Skeletal muscle satellite cell (primary cell): ENCODE data around the gene GDF10. TPM values are rescaled to one million over a fixed set of nuclear protein-coding genes. Genes with fewer than 3 reads are reported as not detected.

Experiments
- H3K27me3 ChIP-seq: 2 replicates; pipeline ENCODE4 v1.7.0; 2013; ENCODE audit warnings: low read length; ENCODE audit not compliant: control insufficient read depth, insufficient read depth
- H3K36me3 ChIP-seq: 2 replicates; pipeline ENCODE4 v1.7.0; 2013; ENCODE audit warnings: mild to moderate bottlenecking, control low read depth, low read length; ENCODE audit not compliant: insufficient read depth
- H3K4me1 ChIP-seq: 2 replicates; pipeline ENCODE4 v1.7.0; 2013; ENCODE audit warnings: low read length; ENCODE audit not compliant: control insufficient read depth, insufficient read depth
- H3K4me2 ChIP-seq: 2 replicates; pipeline ENCODE4 v1.7.0; 2013; ENCODE audit warnings: mild to moderate bottlenecking, low read length
- H3K4me3 ChIP-seq: 2 replicates; pipeline ENCODE4 v1.7.0; 2013; ENCODE audit warnings: low read length
- H3K9ac ChIP-seq: 2 replicates; pipeline ENCODE4 v1.7.0; 2013; ENCODE audit warnings: mild to moderate bottlenecking, low read depth, low read length, moderate library complexity
- H3K9me3 ChIP-seq: replicated peaks from 2 replicates; pipeline ENCODE4 v1.7.0; 2013; ENCODE audit warnings: mild to moderate bottlenecking, control low read depth, low read length
- total RNA-seq: library from RNA; depleted of rRNA; stranded (reverse); fragments of >200 nt; gene quantifications from 2 replicates; pipeline ENCODE4 v1.2.3, GENCODE V29; 2012; rRNA removed

GDF10 gene, protein sequence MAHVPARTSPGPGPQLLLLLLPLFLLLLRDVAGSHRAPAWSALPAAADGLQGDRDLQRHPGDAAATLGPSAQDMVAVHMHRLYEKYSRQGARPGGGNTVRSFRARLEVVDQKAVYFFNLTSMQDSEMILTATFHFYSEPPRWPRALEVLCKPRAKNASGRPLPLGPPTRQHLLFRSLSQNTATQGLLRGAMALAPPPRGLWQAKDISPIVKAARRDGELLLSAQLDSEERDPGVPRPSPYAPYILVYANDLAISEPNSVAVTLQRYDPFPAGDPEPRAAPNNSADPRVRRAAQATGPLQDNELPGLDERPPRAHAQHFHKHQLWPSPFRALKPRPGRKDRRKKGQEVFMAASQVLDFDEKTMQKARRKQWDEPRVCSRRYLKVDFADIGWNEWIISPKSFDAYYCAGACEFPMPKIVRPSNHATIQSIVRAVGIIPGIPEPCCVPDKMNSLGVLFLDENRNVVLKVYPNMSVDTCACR
- total RNA-seq, result not detected in 2 replicates

DNA sequence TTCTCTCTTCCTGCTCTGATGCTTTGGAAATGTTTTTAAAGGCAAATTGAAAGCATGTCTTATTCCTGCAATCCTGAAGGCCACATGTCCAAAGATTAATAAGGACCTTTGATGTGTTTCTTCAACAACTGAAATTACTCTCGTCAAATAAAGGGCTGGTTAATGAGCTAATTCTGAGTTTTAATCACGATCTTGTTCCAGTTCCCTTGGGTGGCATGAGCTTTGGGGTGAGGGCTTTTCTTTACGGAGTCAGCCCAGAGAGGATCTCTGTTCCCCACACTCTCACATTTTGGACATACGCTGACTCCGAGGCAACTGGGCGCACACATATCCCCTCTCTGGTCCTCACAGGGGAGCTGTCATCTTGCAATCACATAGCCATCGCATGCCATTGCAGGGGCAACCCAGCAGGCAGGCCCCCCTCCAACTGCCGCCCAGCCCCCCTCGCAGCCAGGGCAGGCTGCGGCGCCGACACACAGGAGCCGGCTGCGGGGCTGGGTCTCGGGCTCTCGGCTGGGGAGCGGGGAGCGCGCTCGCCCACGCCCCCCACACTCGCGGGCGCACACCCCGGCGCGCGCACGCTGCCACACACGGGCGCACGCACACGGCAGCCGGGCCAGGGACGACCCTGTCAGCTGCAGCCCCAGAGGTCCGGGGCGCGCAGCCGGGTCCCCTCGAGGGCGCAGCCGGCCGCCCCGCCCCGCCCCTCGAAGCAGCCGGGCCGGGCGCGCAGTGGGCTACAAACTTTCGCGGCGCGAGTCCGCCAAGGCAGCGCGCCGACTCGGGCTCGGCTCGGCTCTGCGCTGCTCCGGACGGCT lies at the start of gene GDF10:
Gene GDF10 (plus strand): TSS at position 587 of the 818 bp plus-strand sequence. CDS start 455 bp downstream, outside the sequence.
- H3K27me3 ChIP-seq, result peaks cover 89% of the 10 kb centered on the region

DNA sequence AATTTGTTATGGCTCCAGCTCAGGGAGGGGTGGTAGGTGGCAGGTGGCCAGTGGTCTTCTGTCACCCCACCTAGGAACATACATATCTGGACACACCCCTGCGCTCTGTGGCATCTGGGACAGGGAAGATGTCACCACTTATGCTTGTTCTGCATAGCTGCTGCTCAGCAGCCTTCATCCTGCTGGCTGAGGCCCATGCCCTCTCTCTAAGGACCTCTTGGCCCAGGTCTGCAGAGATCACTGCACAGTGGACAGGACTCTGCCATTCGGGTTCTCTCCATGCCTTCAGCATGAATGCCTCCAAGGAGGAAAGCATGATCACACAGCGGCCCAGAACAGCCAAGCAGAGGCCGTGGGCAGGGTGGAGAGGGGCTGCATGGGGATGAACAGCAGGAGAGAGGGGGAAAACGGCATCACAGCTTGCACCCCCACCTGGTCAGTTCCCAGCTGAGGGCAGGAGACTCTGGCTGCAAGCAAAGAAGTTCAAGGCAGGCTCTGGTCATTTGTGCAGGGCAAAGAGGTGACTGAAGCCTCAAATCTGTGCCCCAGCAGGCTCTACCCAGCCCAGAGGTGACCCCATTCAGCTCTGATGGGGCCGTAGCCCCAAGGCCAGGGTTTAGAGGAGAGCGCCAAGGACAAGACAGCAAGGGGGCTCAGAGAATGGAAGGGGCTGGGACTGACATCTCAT lies 47.8 kb upstream of the GDF10 start:
- Histone ChIP-seq H3K9me3 (no peaks in the 10 kb centered on the region), H3K9ac (no peak overlapping the region), H3K4me1 (no peaks in the 10 kb centered on the region), H3K4me2 (no peak overlapping the region), H3K27me3 (peaks cover 5% of the 10 kb centered on the region), H3K36me3 (no peaks in the 10 kb centered on the region), H3K4me3 (no peak overlapping the region)

More for the DNA sequence above, at the start of gene GDF10:
- Histone ChIP-seq H3K4me3 (no peak within 1 kb of the TSS), H3K9me3 (no peaks in the 10 kb centered on the region), H3K4me2 (no peak within 1 kb of the TSS), H3K9ac (no peak within 1 kb of the TSS), H3K4me1 (no peaks in the 10 kb centered on the region), H3K36me3 (no peaks in the 10 kb centered on the region)

DNA sequence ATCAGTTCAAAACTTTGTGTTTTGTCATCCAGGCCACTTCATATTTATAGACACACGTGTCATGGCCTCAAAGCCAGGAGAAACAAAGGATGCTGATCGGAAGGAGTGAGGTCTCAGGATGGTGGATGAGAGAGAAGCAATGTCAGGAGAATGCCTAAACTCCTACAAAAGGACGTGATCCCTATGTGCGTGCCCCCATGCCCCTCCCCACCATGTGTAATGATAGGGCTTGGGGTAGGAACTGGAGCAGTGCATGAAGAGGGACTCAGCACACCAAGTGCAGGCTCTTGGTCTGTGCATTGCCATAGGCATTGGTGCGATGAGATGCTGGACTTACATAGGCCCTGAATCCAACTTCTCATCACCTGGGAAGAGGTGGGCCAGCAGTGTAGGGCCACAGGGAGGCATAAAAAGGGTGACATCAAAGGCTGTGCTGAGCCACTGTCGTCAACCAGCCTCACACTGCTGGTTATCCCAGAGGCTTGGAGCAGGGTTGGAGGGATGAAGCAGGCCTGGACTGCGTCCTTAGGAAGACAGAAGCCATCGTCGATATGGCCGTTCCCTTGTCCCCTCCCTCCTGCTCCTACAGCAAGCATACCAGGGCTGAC lies 46.9 kb upstream of the GDF10 start:
- H3K36me3 ChIP-seq, result no peaks in the 10 kb centered on the region
- H3K9ac ChIP-seq, result no peak overlapping the region
- H3K4me3 ChIP-seq, result no peak overlapping the region
- H3K27me3 ChIP-seq, result peaks cover 5% of the 10 kb centered on the region
- H3K4me1 ChIP-seq, result no peaks in the 10 kb centered on the region
- H3K9me3 ChIP-seq, result no peaks in the 10 kb centered on the region
- no peak overlapping the region for H3K4me2 ChIP-seq

GRCh38 chr10:47253651-47254375 lies 46.2 kb upstream of the GDF10 start:
- Histone ChIP-seq H3K9me3 (no peaks in the 10 kb centered on the region), H3K4me3 (no peak overlapping the region), H3K36me3 (no peaks in the 10 kb centered on the region), H3K4me2 (no peak overlapping the region), H3K27me3 (peaks cover 5% of the 10 kb centered on the region), H3K9ac (no peak overlapping the region), H3K4me1 (no peaks in the 10 kb centered on the region)

DNA sequence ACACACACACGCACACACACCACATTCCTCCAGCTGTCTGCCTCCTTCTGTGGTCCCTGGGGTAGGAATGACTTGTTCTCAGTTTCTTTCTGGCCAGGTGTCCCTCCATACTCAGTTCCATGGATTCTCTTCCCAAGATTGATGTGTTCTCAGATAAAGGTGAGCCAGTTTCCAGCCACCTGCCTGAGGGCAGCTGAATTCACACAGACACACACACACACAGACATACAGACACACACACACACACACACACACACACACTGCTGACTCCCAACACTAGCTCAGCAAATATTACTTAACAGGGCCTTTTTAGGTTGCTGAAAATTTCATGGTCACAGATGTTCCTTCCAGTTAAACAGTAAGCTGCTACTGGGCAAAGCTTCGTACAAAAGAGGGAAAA lies 45.4 kb upstream of the GDF10 start:
- H3K27me3 ChIP-seq, result peaks cover 5% of the 10 kb centered on the region
- no peaks in the 10 kb centered on the region for H3K4me1 ChIP-seq
- H3K9ac ChIP-seq, result no peak overlapping the region
- no peaks in the 10 kb centered on the region for H3K36me3 ChIP-seq
- no peak overlapping the region for H3K4me3 ChIP-seq
- no peaks in the 10 kb centered on the region for H3K9me3 ChIP-seq
- H3K4me2 ChIP-seq, result no peak overlapping the region

GRCh38 chr10:47255033-47255813 lies 44.8 kb upstream of the GDF10 start:
- Histone ChIP-seq H3K4me3 (no peak overlapping the region), H3K4me2 (no peak overlapping the region), H3K9me3 (no peaks in the 10 kb centered on the region), H3K27me3 (peaks cover 8% of the 10 kb centered on the region), H3K36me3 (no peaks in the 10 kb centered on the region), H3K9ac (no peak overlapping the region), H3K4me1 (no peaks in the 10 kb centered on the region)

GRCh38 chr10:47255866-47256265 lies 44.1 kb upstream of the GDF10 start:
- H3K4me2 ChIP-seq, result no peak overlapping the region
- H3K27me3 ChIP-seq, result peaks cover 13% of the 10 kb centered on the region
- no peaks in the 10 kb centered on the region for H3K4me1 ChIP-seq
- H3K36me3 ChIP-seq, result no peaks in the 10 kb centered on the region
- no peak overlapping the region for H3K4me3 ChIP-seq
- no peak overlapping the region for H3K9ac ChIP-seq
- no peaks in the 10 kb centered on the region for H3K9me3 ChIP-seq

DNA sequence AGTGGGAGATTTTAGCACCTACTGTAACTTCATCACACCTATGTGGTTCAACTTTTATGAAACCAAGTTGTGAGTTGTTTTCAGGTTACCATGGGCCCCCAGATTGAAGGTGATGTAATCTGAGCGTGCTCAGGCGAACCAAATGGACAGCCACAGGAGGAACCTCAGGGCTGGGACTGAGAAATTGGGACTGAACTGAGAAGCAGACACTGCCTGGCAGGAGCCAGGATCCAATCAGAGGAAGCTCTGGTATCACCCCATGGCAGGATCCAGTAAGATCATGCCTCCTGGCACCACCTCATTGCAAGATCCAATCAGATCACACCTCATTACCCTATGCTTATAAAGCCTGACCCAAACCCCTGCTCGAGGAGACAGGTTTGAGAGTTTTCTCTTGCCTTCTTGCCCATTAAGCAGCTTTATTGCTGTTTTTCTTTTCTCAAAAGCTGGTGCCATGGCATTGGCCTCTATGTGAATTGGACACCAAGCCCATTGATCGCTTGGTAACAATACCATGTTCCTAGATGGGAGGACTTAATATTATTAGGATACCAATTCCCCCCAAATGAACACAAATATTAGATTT lies 43.2 kb upstream of the GDF10 start:
- Histone ChIP-seq H3K36me3 (no peaks in the 10 kb centered on the region), H3K27me3 (peaks cover 14% of the 10 kb centered on the region), H3K9me3 (no peaks in the 10 kb centered on the region), H3K4me1 (no peaks in the 10 kb centered on the region), H3K9ac (no peak overlapping the region), H3K4me2 (no peak overlapping the region), H3K4me3 (no peak overlapping the region)

DNA sequence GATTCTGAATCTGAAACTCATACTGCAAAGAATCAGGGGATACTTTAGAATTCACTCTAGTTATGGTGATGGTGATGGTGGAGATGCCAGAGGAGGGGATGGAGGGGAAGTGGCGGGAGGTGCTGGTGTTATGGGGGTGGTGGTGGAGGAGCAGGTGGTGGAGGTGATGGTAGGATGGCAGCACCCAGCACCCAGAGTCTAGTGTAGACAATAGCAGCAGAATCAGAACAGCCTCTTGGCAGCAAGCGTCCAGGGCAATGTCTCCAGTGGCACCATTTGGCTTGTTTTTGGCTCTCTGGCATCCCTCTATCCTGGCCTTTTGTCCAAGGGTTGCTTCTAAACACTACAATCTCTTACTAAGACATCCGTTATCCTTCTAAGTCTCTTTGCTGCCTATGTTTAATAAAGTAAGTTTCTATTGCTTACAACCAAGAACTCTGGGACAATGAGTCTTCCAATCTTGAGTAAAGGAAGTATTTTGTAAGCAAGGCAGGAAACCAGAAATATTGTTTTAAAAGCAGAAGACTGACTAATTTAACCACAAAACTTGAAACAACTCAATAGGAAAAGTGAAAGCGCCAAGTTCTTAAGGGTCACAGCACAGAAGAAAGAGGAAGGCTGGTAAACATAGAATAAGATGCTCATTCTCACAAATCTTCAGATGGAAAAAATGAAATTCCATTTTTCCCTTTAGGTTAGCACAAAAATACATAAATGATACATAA lies 42.4 kb upstream of the GDF10 start:
- Histone ChIP-seq H3K9me3 (no peaks in the 10 kb centered on the region), H3K9ac (no peak overlapping the region), H3K4me2 (no peak overlapping the region), H3K27me3 (peaks cover 14% of the 10 kb centered on the region), H3K36me3 (no peaks in the 10 kb centered on the region), H3K4me1 (no peaks in the 10 kb centered on the region), H3K4me3 (no peak overlapping the region)
